ENCODE results near the gene ZNF335.
"Not testable (repeated sequence)": the region's sequence is repeated elsewhere in the genome, so short reads cannot be mapped to it uniquely, and the experiment has no call there.

ZNF335 gene

DNA sequence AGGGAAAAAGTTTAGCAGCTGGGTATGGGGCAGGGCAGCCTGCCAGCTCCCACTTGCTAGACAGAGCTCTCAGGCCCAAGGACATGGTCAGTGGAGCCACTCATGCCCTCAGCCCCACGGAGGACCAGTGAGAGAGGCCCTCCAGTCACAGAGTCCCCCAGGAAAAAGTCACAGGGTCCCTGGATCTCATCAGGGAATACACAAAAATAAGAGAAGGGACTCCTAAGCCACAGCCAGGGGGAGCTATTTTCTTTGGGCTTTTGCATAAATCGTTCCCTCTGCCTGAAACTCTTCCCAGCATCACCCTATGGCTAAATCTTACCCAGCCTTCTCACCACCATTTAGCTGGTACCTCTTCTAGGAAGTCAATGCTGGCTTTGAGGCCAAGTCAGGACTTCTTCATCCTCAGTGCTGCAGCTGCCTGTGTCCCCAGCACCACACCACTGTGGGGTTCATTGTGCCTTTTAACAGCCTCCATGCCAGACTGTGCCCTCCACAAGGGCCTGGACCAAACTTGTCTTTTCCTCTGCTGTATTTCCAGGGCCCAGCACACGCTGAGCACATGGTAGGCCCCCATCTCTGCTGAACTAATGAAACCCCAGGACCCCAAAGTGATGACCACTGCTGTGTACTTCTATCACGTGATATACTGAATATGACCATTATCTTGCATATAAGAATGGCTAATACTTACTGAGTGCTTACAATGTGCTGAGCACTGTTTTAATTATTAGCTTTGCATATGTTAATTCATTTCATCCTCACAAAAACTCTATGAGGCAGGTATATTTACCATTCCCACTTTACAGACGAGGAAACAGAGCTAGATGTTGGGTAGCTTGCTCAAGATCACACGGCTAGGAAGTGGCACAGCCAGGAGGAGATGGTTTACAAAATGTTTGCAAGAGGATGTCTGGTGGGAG lies 2.0 kb downstream of the ZNF335 start:
- DNase-seq, result peak; percentile 9

DNA sequence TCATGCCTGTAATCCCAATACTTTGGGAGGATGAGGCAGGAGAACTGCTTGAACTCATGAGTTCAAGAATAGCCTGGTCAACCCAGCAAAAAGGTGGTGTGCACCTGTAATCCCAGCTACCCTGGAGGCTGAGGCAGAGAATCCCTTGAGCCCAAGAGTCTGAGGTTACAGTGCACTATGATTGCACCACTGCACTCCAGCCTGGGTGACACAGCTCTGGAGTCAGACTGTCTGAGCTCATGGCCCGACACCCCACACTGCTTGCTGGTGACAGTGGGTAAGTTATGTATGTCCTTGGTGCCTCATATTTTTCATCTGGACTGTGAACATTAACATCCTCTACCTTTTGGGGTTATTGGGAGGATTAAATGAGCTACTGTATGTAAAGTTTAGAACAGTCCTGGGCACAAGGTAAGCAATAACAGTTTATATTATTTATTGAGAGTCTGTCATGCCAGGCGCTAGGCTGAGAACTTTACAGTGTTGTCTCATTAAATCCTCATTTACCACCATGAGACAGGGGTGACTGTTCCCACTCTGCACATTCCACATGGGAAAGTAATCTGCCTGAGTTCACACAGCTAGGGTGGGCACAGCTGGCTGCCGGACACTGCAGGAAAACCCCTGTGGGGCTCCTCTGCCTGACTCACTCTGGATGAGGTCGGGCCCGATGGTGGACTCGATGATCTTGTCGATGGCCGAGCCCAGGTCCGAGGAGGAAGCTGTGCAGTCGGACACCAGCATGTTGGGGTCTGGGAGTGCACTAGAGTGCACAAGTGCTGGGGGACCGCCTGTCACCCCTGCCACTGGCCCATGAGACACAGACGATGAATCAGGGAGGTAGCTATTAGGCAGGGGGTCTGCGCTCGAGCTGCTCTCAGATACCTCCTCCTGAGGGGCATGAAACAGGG lies 2.9 kb downstream of the ZNF335 start:
- no peak for DNase-seq

GRCh38 chr20:45968081-45968671 lies 3.8 kb downstream of the ZNF335 start:
- no peak for DNase-seq

- no peak for DNase-seq
These were observed 4.4 kb downstream of the ZNF335 start for GRCh38 chr20:45967551-45968080.

- DNase-seq, result no peak
These were observed 6.6 kb downstream of the ZNF335 start for GRCh38 chr20:45965169-45966002.

GRCh38 chr20:45964006-45964400 lies 8.0 kb downstream of the ZNF335 start:
- DNase-seq, result no peak

GRCh38 chr20:45963059-45964005 lies 8.7 kb downstream of the ZNF335 start:
- peak; percentile 30 for DNase-seq

- DNase-seq, result no peak
These were observed 9.8 kb downstream of the ZNF335 start for GRCh38 chr20:45962031-45962755.

GRCh38 chr20:45959956-45960630 lies 11.9 kb downstream of the ZNF335 start:
- no peak for DNase-seq

GRCh38 chr20:45959126-45959525 lies 12.9 kb downstream of the ZNF335 start:
- no peak for DNase-seq

GRCh38 chr20:45958593-45958992 lies 13.4 kb downstream of the ZNF335 start:
- no peak for DNase-seq

- no peak for DNase-seq
These were observed 14.7 kb downstream of the ZNF335 start for GRCh38 chr20:45957021-45957941.

- DNase-seq, result not testable (repeated sequence)
These were observed 15.7 kb downstream of the ZNF335 start for GRCh38 chr20:45956326-45956725.

DNA sequence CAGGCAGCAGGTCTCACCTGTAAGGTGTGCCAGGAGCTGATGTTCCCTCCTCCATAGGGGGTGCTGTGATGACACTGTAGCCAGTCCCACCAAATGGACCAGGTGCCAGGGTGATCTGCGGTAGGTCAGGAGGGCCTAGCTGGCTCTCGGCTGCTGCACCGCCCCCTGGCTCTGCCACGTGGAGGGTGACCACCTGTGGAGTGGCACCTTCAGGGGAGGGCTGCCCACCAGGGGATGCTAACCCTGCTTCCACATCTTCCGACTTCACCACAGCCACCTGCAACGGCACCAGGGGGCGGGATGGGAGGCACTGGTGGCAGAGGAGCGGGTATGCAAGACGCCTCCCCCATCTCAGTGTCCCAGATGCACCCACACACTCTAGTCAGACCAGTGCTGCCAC lies 18.3 kb downstream of the ZNF335 start:
- DNase-seq, result no peak

- DNase-seq, result no peak
These were observed 19.1 kb downstream of the ZNF335 start for GRCh38 chr20:45952861-45953260.

DNA sequence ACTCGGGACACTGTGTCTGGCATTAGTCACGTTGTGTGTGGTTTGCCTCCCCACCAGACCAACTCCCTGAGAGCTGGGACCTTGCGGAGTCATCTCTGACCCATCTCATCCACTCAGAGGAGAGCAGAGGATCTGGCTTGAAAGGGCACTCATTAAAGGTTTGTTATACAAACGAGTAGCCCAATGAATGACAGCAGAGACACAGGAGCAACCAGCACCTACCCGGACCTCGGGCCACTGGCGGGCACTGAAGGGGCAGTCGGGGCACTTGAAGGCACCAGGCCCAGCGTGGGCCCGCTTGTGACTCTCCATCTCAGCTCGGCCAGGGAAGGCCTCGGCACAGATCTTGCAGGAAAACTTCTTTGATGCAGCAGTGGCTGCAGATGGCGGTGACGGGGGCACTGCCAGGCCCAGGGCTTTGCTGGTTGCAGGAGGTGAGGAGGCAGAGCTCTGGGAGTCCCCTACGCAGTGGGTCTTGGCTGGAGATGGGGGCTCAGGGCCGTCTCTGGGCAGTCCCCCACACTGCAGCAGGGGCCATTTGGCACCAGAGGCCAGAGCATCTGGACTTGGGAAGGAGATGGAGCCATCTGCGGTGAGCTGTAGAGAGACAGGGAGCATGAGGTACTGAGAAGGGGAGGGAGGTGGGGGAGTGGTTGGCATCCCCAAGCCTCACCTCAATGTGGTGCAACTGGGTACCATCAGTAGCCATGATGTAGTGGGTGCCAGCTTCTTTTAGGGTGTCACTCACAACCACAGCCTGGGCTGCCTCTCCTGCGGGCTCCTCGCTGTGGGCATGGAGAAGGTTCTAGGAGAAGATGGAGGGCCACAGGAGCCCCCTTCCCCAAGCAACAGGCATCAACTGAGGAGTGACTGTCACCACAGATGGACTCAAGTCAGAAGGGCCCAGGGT lies 19.8 kb downstream of the ZNF335 start:
- DNase-seq, result no peak

DNA sequence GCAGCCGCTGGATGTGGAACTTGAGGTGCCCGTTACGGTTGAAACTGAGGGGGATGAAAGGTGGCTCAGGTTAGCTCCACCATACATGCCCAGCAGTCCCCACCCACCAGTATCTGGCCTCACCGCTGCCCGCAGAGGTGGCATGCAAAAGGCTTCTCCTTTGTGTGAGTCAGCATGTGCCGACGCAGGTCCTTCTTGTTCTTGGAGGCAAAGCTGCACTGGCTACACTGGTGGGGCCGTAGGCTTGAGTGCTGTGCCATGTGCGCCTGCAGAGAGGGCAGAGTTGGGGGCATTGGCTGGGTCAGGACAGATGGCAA lies 21.7 kb downstream of the ZNF335 start:
- DNase-seq, result no peak

Measured in NCI-H774 (cell line).